ENCODE measurements around the gene FUNDC2.
"Not testable (repeated sequence)": the region's sequence is repeated elsewhere in the genome, so short reads cannot be mapped to it uniquely, and the experiment has no call there.

FUNDC2 gene

DNA sequence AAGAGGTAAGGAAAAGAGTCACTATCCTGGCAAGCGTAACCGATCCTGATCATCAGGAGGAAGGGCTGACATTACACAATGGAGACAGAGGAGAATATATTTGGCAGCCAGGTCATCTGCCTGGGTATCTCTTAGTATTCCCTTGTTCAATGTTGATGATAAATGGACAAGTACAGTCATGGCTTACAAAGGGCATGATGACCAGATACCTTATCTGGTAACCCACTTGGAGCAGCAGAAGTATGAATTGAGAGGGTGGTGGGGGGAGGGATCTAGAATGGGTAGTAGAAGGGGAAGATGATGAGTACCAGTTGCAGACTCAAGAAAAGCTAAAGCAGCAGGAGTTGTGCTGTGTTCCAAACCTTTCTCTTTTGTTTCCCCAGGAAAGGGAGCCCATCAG lies 21.5 kb upstream of the FUNDC2 start:
- TF ChIP-seq, protein P1, sequence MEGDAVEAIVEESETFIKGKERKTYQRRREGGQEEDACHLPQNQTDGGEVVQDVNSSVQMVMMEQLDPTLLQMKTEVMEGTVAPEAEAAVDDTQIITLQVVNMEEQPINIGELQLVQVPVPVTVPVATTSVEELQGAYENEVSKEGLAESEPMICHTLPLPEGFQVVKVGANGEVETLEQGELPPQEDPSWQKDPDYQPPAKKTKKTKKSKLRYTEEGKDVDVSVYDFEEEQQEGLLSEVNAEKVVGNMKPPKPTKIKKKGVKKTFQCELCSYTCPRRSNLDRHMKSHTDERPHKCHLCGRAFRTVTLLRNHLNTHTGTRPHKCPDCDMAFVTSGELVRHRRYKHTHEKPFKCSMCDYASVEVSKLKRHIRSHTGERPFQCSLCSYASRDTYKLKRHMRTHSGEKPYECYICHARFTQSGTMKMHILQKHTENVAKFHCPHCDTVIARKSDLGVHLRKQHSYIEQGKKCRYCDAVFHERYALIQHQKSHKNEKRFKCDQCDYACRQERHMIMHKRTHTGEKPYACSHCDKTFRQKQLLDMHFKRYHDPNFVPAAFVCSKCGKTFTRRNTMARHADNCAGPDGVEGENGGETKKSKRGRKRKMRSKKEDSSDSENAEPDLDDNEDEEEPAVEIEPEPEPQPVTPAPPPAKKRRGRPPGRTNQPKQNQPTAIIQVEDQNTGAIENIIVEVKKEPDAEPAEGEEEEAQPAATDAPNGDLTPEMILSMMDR (IDR thresholded peaks at IDR 0.05; ENCODE audit: low read depth, low read length, missing control alignments), result no peak
- DNase-seq (ENCODE audit: low read depth), result no peak

DNA sequence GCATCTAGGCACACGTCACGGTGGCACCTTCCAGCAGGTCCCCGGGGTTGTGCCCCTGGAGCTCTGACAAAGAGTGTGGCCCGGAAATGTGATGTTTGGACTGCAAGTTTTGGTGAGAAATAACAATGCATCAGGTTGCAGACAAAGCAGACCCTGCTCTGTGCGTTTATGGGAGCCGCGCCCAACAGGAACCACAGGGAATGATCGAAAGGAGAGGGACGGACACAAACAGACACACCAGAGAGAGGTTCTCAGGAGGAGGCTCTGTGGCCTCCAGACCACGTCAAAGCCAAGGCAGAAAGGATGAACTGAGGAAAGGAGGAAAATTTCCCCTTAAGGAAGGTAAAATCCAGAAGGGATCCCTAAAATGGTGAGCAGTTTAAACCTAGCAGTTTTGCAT lies 20.3 kb upstream of the FUNDC2 start:
- not testable (repeated sequence) for H3K4me3 ChIP-seq (ENCODE audit: low read depth, low read length); DNase-seq (ENCODE audit: low read depth)

More for the DNA sequence above, 21.5 kb upstream of the FUNDC2 start:
- no peak overlapping the region for H3K4me3 ChIP-seq (ENCODE audit: low read depth, low read length)

DNA sequence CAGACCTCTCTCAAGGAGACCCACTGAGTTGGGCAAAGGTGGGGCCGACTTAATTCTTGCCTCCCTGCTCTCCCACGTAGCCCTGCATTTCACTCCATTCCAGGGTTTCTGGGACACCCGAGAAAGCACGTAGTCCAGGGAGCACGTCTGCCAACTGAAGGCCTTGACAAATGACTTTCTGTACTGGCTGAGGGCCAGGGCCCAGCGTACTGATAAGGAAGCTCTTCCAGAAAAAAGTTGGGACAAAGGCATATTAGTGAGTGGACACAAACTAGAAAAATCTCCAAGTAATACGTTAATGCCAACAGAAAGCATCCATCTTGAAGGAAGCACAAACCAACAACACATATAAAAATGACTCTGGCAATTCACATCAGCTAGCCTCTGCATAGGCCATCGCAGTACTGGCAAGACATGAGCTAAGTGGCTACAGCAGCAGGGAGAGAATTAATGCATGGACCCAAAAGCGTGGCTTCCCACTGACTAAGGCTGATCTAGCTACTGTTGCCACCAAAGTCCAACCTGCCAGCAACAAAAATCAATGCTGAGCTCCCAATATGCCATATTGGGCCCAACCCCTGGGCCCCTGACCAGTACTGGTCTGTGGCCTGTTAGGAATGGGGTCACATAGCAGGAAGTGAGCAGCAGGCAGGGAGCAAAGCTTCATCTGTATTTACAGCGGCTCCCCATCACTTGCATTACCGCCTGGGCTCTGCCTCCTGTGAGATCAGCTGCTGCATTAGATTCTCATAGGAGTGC lies 19.6 kb upstream of the FUNDC2 start:
- H3K4me3 ChIP-seq (ENCODE audit: low read depth, low read length); DNase-seq (ENCODE audit: low read depth): not testable (repeated sequence)

DNA sequence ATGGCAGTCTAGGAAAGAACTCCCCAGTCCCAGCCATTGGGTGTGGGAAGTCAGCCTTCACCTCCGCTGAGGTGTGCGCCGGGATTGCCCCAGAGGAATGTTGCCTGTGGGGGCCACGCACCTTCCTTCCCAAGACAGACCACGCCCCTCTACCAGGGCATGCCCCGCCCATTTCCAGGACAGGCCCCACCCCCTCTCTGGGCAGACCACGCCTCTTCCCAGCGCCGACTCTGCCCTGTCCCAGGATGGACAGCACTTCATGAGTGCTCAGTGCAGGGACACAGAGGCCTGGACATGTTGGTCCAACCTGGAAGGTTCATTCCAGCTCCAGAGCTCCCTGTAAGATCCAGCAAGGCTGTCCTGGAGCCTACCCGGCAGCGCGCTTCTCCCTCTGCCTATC lies 18.1 kb upstream of the FUNDC2 start:
- not testable (repeated sequence) for DNase-seq (ENCODE audit: low read depth); H3K4me3 ChIP-seq (ENCODE audit: low read depth, low read length)

DNA sequence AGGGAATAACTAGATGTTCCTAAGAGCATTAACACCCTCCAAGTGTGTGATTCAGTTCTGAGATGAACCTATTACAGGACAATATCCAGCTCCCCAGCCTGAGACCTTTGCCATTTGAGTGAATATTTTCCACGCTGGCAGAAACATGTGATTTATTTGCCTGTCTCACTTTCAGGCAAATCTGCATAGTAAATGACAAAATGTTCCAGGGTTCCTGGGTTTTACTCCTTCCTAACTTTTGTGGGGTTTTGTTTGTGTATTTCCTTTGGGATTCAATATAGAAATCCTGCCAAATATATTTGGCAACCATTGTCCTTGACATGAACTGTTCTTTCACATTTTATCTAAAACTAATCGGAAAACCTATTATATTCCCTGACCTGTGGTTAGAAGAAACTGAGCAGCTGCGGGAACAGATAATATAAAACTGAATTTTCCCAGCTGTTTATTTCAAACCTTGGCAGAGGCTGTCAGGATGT lies 16.6 kb upstream of the FUNDC2 start:
- no peak overlapping the region for H3K4me3 ChIP-seq (ENCODE audit: low read depth, low read length)
- TF ChIP-seq, protein P1 (IDR thresholded peaks at IDR 0.05; ENCODE audit: low read depth, low read length, missing control alignments), result no peak
- DNase-seq (ENCODE audit: low read depth), result no peak

DNA sequence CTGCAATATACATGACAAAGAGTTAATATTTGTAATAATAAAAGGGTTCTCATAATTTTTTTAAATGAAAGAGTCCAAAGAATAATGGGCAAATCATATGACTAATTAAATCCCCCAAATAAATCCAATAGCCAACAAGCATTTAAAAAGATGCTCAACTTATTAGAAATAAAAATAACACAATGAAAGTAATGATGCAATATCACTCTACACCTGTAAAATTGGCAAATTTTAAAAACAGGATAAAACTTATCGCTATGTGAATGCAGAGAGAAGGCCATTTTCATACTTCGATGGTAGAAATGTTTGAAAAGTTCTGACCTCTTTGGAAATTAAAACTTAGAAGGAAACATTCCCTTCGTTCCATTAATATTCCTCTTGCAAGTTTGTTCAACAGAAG lies 6.1 kb upstream of the FUNDC2 start:
- no peak overlapping the region for H3K4me3 ChIP-seq (ENCODE audit: low read depth, low read length)
- TF ChIP-seq, protein P1 (IDR thresholded peaks at IDR 0.05; ENCODE audit: low read depth, low read length, missing control alignments), result no peak
- DNase-seq (ENCODE audit: low read depth), result no peak

DNA sequence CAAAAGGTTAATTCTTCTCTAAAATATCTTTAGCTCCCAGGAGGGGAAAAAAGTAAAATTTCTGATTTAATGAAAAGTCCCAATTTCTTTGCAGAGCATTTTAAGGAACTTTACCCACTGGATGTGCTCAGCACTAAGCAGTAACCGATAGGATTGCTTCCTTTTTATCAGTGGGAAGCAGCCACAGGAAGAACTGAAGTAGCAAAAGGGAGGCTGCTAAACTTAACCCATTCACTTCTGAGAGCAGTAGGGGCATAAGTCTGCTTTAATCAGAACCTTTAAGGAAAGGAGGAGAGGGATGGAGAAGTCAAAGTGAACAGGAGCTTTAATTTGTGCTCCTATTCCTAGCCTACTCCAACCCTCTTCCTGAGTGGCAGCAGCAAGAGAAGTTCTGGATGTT lies 4.1 kb upstream of the FUNDC2 start, which contains the start of gene F8:
Gene F8, minus strand, starts transcription at position 139 of the 400 bp plus-strand sequence. CDS start 171 bp downstream, outside the sequence.
- no peak for DNase-seq (ENCODE audit: low read depth)
- TF ChIP-seq, protein P1 (IDR thresholded peaks at IDR 0.05; ENCODE audit: low read depth, low read length, missing control alignments), result no peak
- H3K4me3 ChIP-seq (ENCODE audit: low read depth, low read length), result no peak within 1 kb of the TSS

DNA sequence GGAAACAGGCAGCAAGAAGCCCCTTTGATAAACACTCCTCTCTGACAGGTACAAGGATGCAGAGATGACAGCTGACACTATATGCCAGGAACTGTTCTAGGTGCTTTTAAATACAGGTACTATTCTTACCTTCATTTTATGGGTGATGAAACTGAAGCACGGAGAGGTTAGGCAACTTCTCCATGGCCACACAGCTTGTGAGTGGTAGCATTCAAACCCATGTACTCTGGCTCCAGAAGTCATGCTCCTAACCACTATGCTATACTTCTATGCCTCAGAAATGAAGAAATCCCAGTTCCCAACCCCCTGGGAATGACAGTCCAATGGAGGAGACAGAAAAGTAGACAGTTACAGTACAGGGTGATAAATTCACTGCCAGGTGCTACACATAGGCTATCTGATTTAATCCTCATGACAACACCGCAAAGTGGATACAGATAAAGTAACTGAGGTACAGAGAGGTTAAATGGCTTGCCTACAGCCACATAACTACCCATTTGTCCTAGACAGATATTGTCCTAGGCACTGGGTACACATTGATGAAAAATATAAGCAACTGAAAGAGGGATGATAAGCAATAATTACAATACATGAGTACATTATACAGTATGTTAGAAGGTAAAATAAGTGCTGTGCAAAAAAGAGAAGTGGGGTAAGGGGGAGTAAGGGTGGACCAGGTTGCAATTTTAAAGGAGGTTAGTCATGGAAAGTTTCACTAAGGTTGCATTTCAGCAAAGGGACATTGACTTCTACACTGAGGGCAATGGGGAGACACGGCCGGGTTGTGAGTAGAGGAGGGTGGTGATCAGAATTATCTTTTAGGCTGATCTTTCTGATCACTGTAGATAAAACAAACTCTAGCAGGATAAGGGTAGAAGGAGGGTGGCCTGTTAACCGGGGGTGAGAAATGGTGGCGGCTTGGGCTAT lies 2.5 kb upstream of the FUNDC2 start:
- DNase-seq (ENCODE audit: low read depth), result no peak
- TF ChIP-seq, protein P1 (IDR thresholded peaks at IDR 0.05; ENCODE audit: low read depth, low read length, missing control alignments), result no peak
- no peak overlapping the region for H3K4me3 ChIP-seq (ENCODE audit: low read depth, low read length)
